ENCODE measurements around the gene DNAJB1. TPM values are rescaled to one million over a fixed set of nuclear protein-coding genes. Genes with fewer than 3 reads are reported as not detected.
A peak's percentile ranks its signal among the peaks of the same experiment; 100 is the strongest.

DNAJB1 gene
- total and polyA plus RNA-seq, 2 of the 13 experiments (the other 11 are each of a cell fraction or from before 2014, with no cell fraction given): 87.5 to 97.3 TPM

- Histone ChIP-seq H3K9me3 (ENCODE audit: low read length) (no peaks in the 10 kb centered on the region), H3K4me1 (ENCODE audit: insufficient read depth, low read length) (peaks cover 61% of the 10 kb centered on the region), H3K79me2 (ENCODE audit: insufficient read depth, low read length) (peaks cover 40% of the 10 kb centered on the region), H3K4me2 (ENCODE audit: low read depth, low read length) (peak overlapping the region; percentile 54), H3K27ac (ENCODE audit: extremely low read length, insufficient read depth, low read length) (peak overlapping the region; percentile 66), H3K4me3 (replicated peaks in 1 of 3; ENCODE audit: insufficient read depth in 1 of 3, low read depth in 2 of 3, low read length in 3 of 3) (peak overlapping the region in 1 of 3 experiments; percentile 29; a peak in 1 of 6 replicates), H3K9ac (ENCODE audit: insufficient read depth, low read depth, low read length) (peak overlapping the region; percentile 36; the same call in 1 of the 2 replicates), H3K36me3 (replicated peaks in 1 of 2; ENCODE audit: control insufficient read depth in 1 of 2, insufficient read depth in 2 of 2, low read length in 2 of 2) (peaks cover 3 to 4% of the 10 kb centered on the region in 2 experiments; a peak in 2 of 5 replicates), H3K27me3 (ENCODE audit: control insufficient read depth in 1 of 2, insufficient read depth in 2 of 2, low read length in 2 of 2) (no peaks in the 10 kb centered on the region), H2AFZ (ENCODE audit: low read length) (no peak overlapping the region), H4K20me1 (ENCODE audit: insufficient read depth, low read length) (no peaks in the 10 kb centered on the region; the same call in 1 of the 2 replicates)
- peak; percentile 26; the same call in 1 of the 2 replicates for TF ChIP-seq ZNF607 (CRISPR knock-in tag; IDR thresholded peaks at IDR 0.05; ENCODE audit: borderline replicate concordance)
- TF ChIP-seq HNF4G (IDR thresholded peaks at IDR 0.05; ENCODE audit: borderline replicate concordance, low read depth, low read length): no peak
- no peak for TF ChIP-seq HNF4G (CRISPR knock-in tag; IDR thresholded peaks at IDR 0.05; ENCODE audit: borderline replicate concordance, low read depth)
- 60% methylated on average over 1 of the region's 9 CpGs for WGBS (ENCODE audit: low lambda C conversion rate)
- ATAC-seq (no peak), FAIRE-seq (no peak), DNase-seq (ENCODE audit: low spot score) (no peak)
- CTCF ChIA-PET (ENCODE audit: low intra/inter-chr PET ratio, low total read pairs): interaction anchor here (1.3 kb wide), 1 partner anchor 79 kb away, joined by 3 read pairs; the partner anchor contains the start of gene PTGER1
- intact Hi-C loops (cut with micrococcal nuclease; ENCODE audit: unreplicated experiment): loop anchor here (1.0 kb wide), 1 partner anchor 41 kb away; no protein-coding TSS in a partner anchor
- no TSS peak for BruUV-seq (replicated peaks)
- in situ Hi-C loops (cut with HindIII; ENCODE audit: extremely low pct_ligation_motif_present, low pct_unique_long_range_greater_than_20kb): no loop called here
- POLR2A ChIA-PET: interaction anchor here (0.9 to 2.6 kb wide), 6 partner anchors 18 to 58 kb away, joined by 3 to 17 read pairs (median 7); partner anchors contain the start of genes DNAJB1, GIPC1 and NDUFB7
Measured at GRCh38 chr19:14553939-14554243, 35.7 kb upstream of the DNAJB1 start.

DNA sequence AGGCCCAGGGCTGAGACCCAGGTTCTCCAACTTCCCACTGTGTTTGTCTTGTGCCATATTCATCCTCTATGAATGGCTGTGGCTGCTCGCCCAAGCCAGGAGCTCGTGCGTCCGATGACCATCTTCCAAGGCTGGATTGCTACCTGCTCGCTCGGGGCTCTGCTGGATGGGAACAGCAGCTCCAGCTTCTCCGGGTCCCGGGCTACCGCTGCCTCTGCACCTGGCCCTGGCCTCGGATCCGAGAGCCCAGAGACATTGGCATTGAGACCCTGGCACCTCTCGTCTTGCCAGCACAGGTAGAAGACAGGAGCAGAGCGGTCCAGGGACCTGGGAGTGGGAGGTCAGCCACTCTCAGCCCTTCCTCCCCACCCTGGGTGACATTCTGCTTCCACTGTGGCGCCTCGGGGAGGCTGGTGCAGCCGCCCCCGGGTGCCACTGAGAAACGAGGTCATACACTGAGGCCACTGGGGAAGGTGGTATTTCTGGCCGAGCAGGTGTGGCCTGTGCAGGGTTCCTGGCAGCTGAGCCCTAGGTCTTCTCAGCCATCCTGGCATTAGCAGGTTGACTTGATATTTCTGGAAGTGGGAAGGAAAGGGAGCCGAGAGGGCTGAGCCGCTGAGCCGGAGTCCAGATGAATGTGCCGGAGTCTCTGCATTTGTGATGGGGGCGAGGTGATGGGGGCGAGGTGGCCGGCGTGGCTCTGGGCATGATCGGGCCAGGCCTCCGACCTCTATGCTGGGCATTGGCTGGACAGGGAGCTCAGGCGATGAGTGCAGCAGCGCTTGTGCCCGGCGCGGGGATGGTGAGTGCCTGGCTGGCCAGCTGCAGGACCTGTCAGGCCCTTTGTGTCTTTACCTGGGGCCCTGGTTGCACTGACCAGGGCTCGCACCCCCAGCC is 35.1 kb upstream of the DNAJB1 start:
- ATAC-seq (no peak), FAIRE-seq (no peak), DNase-seq (ENCODE audit: low spot score) (no peak)
- peaks cover 2 to 5% of the 10 kb centered on the region in 2 experiments; a peak in 2 of 5 replicates for H3K36me3 ChIP-seq (replicated peaks in 1 of 2; ENCODE audit: control insufficient read depth in 1 of 2, insufficient read depth in 2 of 2, low read length in 2 of 2)
- in situ Hi-C loops (cut with HindIII; ENCODE audit: extremely low pct_ligation_motif_present, low pct_unique_long_range_greater_than_20kb): no loop called here
- H3K9ac ChIP-seq (ENCODE audit: insufficient read depth, low read depth, low read length): peak overlapping the region; percentile 36; the same call in 1 of the 2 replicates
- intact Hi-C loops (cut with micrococcal nuclease; ENCODE audit: unreplicated experiment): no loop called here
- H3K4me2 ChIP-seq (ENCODE audit: low read depth, low read length): peak overlapping the region; percentile 54; the same call in 1 of the 2 replicates
- no peaks in the 10 kb centered on the region; the same call in 1 of the 2 replicates for H4K20me1 ChIP-seq (ENCODE audit: insufficient read depth, low read length)
- no peak overlapping the region; a peak in 1 of 6 replicates for H3K4me3 ChIP-seq (replicated peaks in 1 of 3; ENCODE audit: insufficient read depth in 1 of 3, low read depth in 2 of 3, low read length in 3 of 3)
- peak overlapping the region; percentile 66 for H3K27ac ChIP-seq (ENCODE audit: extremely low read length, insufficient read depth, low read length)
- ChIA-PET CTCF (ENCODE audit: low intra/inter-chr PET ratio, low total read pairs) (interaction anchor here (1.3 kb wide), 1 partner anchor 78 kb away, joined by 3 read pairs; the partner anchor contains the start of gene PTGER1), POLR2A (interaction anchor here (1.4 to 2.6 kb wide), 4 partner anchors 19 to 57 kb away, joined by 6 to 17 read pairs (median 12); partner anchors contain the start of genes DNAJB1, GIPC1 and NDUFB7)
- BruUV-seq (replicated peaks): no TSS peak
- peaks cover 61% of the 10 kb centered on the region for H3K4me1 ChIP-seq (ENCODE audit: insufficient read depth, low read length)
- peaks cover 35% of the 10 kb centered on the region for H3K79me2 ChIP-seq (ENCODE audit: insufficient read depth, low read length)
- H3K9me3 ChIP-seq (ENCODE audit: low read length): no peaks in the 10 kb centered on the region
- no peak overlapping the region for H2AFZ ChIP-seq (ENCODE audit: low read length)
- WGBS (ENCODE audit: low lambda C conversion rate): 97% methylated on average over 16 of the region's 35 CpGs
- no peaks in the 10 kb centered on the region for H3K27me3 ChIP-seq (ENCODE audit: control insufficient read depth in 1 of 2, insufficient read depth in 2 of 2, low read length in 2 of 2)
- TF ChIP-seq MEIS1 (CRISPR knock-in tag; IDR thresholded peaks at IDR 0.05; ENCODE audit: borderline replicate concordance): no peak
- peak; percentile 27 for TF ChIP-seq AGO2 (optimal IDR thresholded peaks at IDR 0.05; ENCODE audit: low read depth, low read length)
- TF ChIP-seq HBP1 (CRISPR knock-in tag; IDR thresholded peaks at IDR 0.05; ENCODE audit: low read depth): no peak
- no peak for TF ChIP-seq ZFP1 (CRISPR knock-in tag; IDR thresholded peaks at IDR 0.05)
- TF ChIP-seq POLR2AphosphoS2 (IDR thresholded peaks at IDR 0.05; ENCODE audit: low read depth, low read length): no peak
